T-helper 2 cell (primary cell): ENCODE measurements around the gene TMEM184C.

Source experiments
- DNase-seq, 5 experiments: peaks; one replicate each; pipeline versions ENCODE4 v3.0.0 to v3.0.0-alpha.2; 2012 to 2022

Gene TMEM184C

DNA sequence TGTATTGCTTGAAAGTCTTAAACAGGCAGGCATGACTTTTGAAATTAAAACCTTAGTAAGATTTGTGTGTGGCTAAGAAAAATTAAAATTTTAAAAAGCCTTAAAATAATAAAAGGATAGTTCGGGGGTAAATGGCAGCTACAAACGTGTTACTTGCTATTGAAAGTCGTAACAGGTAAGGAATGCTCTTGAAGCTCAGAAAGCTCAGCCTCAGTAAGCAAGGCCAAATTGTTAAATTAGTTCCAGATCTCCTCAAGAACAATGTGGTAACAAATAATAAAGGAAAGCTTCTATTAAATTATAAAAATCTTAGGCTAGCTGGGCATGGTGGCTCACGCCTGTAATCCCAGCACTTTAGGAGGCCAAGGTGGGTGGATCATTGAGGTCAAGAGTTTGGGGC lies 41.3 kb downstream of the TMEM184C start:
- no peak for DNase-seq

DNA sequence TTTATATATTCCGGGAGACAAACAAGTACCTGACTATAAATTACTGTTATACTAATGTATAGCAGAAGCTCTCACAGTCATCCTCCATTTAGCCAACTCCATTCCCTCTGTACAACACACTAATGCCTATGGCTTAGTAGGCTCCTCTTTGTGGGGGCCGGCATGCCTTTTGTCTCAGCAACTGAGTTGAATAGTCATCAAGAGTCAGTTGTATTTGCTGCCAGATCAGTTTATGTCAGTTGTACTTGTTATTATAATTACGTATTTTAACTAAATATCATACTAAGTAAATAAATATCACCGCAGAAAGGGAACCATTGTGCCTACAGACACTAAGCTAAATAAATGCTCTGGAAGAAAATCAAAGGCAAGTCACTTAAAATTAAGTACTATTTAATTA lies 56.9 kb downstream of the TMEM184C start:
- no peak for DNase-seq

DNA sequence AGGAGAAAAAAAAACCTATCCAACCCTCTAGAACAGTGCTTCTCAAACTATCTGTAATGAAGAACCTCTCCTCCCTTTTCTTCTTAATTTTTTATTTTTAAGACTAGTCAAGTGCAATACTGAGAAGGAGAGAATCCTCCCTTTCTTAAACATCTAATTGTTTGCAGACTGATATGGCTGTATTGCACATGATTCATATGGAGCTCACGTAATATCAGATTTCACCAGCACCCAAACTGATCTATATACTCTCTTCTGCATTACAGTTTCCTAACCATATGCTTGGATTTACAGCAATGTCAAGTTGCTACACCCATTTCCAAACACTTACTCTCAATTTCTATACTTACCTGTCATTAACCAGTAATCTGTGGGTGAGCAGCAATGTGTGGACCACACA lies 57.3 kb downstream of the TMEM184C start:
- DNase-seq: no peak

DNA sequence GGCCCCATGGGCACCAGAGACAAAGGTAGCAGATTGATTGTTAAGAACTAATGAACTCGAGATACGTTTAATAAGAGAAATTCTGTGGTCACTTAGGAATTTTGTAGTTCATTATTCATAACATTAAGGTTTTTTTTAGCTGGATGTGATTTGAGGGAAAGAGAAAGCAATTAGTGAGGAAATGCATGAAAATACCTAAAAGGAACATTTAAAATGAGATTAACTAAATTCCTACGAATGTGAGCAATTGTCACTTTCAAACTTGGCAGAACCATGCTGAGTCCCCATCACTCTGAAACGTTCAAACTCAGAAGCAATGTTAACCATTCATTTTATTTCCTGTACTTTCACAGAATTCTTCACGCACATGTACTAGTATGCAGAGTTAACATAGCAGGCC lies 60.9 kb downstream of the TMEM184C start:
- DNase-seq: no peak

DNA sequence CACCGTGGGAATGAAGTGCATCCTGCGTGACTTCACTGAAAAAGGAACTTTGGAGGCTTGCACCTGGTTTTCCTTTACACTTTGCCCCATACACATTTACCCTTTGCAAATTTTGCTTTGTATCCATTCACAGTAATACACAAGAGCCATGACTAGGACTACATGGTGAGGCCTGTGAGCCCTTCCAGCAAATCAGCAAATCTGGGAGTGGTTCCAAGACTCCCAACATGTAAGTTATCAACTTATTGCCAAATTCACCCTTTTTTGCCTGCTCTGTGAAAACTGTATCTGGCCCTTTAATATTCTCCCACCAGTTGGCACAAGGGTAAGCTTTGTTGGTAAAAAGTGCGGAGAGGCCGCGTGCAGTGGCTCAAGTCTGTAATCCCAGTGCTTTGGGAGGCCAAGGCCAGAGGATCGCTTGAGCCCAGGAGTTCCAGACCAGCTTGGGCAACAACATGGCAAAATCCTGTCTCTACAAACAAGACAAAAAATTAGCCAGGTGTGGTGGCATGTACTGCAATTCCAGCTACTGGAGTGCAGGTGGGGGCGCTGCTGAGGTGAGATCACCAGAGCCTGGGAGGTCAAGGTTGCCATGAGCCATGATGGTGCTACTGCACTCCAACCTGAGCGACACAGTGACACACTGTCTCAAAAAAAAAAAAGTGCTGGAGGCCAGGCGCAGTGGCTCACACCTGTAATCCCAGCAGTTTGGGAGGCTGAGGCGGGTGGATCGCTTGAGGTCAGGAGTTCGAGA lies 61.8 kb downstream of the TMEM184C start:
- DNase-seq: peak in 1 of 5 experiments; percentile 19

DNA sequence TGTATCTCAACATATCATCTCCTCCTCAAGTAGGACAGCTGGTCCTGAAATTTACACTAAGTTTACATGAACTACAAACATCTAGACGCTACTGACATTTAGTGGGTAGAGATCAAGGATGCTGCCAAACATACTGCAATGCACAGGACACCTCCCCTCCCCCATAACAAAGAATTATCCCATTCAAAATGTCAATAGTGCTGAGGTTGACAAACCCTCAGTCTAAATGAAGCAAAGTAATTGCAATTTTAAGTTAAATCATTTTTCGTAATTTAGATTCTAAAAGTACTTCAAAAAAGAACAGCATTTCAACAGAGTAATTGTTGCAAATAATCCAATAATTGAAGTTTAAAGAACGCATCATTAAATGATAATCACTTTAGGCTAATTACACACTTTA lies 65.6 kb downstream of the TMEM184C start:
- DNase-seq: no peak

DNA sequence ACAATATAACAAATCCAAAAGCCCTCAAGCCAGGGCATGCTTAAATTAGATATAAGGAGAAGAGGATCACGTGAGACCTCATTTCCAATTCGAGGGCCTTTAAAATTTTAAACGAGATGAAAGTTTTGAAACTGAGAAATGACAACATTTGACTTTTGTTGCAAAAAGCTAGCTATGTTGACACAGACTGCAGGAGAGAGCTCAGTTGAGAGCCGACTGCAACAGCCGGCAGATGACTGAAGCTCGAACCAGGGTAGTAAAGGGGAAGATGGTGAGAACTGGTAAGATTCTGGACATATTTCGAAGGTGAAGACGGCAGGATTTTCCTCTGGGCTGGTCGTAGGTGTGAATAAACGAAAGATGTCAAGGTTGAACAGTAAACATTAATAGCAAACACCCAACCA lies 66.0 kb downstream of the TMEM184C start:
- DNase-seq: peak in 1 of 5 experiments; percentile 55

DNA sequence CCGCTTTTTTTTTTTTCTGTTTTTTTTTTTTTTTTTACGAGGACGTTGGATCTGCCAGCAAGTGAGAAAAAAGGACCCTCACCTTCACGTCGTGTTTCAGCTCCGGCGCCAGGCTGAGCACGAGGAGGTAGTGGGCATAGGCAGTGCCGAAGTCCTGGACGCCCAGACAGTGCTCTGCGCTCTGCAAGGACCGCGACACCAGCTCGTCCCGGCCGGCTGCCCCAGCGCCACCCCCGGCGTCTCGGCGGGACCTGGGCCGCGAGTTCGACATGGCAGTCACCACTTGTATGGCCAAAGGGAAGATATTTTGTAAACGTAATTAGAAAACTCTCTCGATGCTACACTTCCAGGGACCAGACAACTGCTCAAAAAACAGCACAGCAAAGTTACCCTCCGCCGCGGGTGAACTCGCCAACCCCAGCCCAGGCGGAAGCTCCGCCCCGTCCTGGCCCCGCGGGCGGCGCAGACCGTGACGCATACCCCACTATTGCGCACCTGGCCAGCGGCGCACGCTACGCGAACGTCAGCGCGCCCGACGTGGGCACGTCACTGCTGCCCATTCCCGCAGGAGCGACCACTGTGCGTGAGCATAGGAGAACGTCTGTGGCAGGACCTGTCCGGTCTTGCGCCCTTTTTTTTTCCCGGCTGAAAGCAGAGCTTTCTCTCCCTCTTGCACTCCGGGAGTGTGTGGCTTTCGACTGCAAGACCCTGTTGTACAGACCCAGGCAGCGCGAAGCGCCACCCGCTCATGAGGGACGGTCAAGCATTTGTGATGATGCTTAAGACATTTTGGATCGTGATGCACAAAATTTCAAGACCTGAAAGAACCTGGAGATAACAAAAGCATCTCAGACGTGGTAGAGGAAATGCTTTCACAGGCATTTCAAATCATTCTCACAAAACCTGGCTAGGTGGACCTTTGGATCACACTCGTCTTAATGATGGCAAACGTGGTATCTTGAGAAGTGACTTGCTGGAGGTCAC lies 66.8 kb downstream of the TMEM184C start, which contains the start of gene PRMT9:
TSS of gene PRMT9 (minus strand) at position 447 of the 984 bp plus-strand sequence. CDS start at position 271, 176 bp downstream.
- DNase-seq: peak; percentile 71 to 94 (median 80)

DNA sequence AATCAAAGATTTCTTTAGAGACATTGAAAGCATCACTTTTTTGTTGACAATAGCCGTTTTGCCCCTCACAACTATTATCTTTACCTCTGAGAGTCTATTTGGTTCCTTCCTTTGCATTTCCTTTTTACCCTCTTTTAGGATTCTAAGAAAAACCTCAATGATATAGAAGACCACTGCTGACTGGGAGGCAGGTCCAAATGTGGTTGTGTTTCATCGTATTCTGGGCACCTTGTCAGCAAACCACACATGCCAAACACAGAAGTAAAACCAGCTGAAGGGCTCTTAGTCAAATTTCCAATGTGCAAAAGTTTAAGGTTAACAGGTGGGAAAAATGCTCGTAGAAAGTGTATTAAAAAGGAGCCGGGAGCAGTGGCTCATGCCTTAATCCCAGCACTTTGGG lies 71.9 kb downstream of the TMEM184C start:
- peak in 2 of 5 experiments; percentile 12 to 91 for DNase-seq

DNA sequence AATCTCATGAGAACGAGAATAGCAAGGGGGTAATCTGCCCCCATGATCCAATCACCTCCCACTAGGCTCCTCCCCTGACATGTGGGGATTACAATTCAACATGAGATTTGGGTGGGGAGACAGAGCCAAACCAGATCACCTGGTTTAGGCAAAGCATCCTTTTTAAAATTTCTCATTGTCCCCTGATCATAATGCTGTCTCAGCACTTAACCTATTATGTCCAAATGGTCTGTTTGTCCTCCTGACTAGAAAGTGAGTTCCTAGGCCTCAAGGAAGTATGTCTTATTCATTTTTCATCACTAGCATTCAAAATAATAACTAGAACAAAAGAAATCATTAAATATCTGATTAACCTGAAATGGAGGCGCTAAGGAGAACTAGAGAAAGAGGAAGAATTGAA lies 74.6 kb downstream of the TMEM184C start:
- no peak for DNase-seq

DNA sequence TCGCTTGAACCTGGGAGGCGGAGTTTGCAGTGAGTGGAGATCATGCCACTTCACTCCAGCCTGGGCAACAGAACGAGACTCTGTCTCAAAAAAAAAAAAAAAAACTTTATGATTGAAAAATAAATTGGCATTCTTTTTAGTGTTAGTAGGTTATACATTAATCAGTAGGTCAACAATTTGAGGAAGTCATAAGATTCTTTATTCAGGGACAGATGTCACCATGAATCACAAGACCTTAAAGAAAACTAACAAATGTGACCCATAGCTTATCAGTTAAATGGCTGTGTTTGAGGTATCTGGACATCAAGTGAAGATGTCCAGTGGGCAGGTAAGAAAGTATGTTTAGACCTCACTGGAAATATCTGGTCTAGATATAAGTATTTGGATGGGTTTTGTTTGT lies 76.0 kb downstream of the TMEM184C start:
- DNase-seq: no peak

DNA sequence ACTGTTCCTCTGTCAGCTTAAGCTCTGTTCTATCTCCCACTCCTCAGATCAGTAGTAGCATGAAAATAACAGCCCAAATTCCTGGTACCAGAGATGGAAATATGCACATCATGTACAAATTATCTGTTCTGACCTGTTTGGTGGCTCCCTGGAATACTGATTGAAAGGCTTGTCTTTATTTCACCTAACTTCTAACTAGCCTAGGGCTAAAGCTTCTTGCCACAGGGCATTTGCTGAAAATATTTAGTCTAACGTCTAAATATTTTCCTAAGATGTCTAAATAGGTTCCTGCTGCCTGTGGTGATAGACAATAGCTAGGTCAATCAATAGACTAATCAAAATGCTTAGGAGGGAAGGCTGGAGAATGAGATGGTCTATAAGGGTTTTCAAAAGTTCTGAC lies 79.7 kb downstream of the TMEM184C start:
- no peak for DNase-seq

DNA sequence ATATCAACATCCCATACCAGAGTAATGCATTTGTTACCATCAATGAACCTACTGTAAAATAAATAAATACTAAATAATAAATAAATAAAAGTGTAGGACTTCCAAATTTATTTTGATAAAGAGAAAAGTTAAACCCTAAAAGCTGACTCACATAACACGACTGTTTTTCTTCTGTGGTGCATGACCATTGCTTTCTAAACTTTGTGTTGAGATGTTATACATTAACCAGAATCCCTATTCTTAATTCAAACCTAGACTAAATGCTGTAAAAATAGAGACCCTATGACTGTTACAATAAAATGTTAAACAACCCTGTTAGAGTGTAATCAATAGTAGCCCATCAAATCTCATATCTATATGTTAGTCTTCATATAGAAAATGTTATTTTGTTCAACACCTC lies 87.6 kb downstream of the TMEM184C start:
- no peak for DNase-seq

DNA sequence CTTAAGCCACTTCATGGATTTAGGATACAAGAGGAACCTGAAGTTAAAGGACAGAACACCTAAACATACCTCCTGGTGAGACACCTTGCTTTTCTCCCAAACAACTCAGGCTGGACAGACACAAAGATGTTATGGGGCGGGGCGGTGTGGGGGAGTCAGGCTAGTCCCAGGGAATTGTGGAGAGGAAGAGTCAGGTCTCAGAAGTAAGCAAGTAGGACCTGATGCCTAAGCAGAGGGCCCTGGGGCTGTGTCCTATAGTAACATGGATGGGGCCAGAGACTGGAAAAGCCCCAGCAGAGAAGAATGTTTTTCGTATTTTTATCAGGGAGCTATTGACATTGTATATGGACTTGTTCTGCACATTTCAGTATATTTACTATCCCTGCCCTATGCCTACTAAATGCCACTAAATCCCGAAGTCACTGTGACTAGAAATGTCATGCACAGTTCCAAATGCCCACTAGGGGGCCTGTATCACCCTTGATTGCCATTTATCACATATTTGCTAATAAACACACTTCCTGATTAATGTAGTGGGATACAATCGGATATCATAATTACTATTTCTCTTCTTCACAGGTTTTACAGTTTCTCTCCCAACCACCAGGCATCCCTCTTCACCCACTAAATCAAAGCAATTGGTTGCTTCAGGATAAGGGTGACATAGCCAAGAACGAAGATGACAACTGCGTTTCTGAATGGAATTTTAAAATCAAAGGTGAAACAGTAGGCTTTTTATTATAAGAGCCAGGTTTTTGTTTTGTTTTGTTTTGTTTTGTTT lies 90.9 kb downstream of the TMEM184C start:
- peak in 4 of 5 experiments; percentile 7 to 55 (median 35) for DNase-seq

DNA sequence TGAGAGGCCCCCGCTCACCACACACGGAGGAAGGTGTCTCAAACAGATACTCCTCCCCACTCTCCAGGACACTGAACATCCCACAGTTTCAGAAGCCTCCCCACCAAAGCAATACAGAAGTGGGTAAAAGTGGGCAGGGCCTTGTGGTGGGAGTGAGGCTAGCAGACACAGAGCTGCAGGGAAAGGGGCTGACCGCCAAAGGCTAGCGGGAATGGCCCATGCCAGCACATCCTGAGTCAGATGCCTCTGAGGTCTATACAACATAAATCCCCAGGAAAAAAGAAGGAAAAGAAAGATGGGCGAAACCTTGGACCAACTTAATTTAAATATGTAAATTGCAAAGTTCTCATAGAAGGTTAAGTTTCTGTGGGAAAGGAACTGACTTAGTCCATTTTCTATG lies 92.8 kb downstream of the TMEM184C start:
- no peak for DNase-seq

DNA sequence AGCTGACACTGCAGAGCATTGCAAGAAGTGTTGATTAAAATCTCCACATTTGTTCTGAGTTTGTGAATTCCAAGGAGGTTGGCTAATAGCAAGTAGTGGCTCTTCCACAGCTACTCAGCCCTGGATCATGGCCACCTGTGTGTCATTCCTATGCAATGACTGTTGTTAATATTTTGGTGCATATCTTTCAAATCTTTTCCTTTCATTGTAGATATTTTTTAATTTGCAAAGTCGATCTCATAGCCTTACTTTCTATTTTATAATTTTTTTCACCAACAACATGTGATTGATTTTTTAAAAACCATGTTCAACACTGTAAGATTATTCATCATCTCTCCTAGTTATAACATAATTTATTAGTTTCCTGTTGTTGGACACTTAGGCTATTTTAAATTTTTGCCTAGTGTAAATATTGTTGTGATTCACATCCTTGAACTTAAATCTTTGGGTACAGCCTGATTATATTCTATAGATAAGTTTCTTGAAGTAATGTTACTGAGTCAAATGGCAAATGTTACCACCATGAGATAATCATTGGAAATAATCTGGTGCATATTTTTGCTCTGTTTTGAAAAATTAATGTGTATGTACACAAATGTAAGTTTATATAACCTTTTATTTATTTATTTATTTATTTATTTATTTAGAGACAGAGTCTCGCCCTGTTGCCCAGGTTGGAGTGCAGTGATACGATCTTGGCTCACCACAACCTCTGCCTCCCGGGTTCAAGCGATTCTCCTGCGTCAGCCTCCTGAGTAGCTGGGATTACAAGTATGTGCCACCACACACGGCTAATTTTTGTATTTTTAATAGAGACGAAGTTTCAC lies 97.6 kb downstream of the TMEM184C start:
- no peak for DNase-seq

DNA sequence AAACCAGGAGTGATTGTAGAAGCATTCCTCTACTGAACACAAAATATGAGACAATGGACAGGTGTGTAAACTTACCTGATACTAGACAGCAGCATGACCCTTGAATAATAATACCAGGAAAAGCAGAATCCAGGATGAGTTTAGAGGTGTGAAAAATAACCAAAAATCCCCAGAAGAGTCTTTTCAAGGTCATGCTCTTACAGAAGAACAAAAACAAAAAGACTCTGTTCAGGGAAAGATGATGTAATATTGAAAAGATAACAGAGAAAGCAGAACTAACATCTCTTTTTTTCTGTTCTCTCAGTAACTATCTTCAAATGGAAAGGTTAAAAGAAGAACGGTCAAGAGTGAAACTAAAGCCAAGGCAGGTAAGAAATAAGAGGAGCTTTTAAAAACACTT lies 100.7 kb downstream of the TMEM184C start:
- no peak for DNase-seq
